SU-DHL-6 (cell line): ENCODE results near the gene PI4K2B.

Experiments
- CTCF ChIP-seq: fragments of 200-600 bp; sonication (generic); IDR thresholded peaks from one replicate; pipeline ENCODE4 v1.5.1; 2017; ENCODE audit warnings: antibody characterized with exemption, mild to moderate bottlenecking, low read length, moderate library complexity; ENCODE audit not compliant: insufficient read depth, poor library complexity, severe bottlenecking
- EZH2phosphoT487 ChIP-seq: fragments of 200-600 bp; sonication (generic), shearing (Covaris generic); conservative IDR thresholded peaks from 2 replicates; pipeline ENCODE4 v1.6.1; 2018; ENCODE audit warnings: mild to moderate bottlenecking, antibody characterized with exemption, low read length, moderate library complexity, mixed read lengths

- TF ChIP-seq CTCF (peak; percentile 34), EZH2phosphoT487 (no peak)
These were observed 847 bp downstream of the PI4K2B start for GRCh38 chr4:25234390-25235370.
